AG09319 (cell line): ENCODE measurements around the gene ADAP1.
"Not testable (repeated sequence)": the region's sequence is repeated elsewhere in the genome, so short reads cannot be mapped to it uniquely, and the experiment has no call there.

ENCODE experiments used
- DNase-seq: peaks from one replicate; pipeline ENCODE4 v3.0.0-alpha.2; 2010; ENCODE audit warnings: low read depth; ENCODE audit errors: extremely low read depth
- CTCF ChIP-seq: IDR thresholded peaks from 2 replicates; pipeline ENCODE4 v1.5.1; 2011; ENCODE audit warnings: low read depth, mild to moderate bottlenecking, inconsistent platforms, low read length, moderate library complexity

ADAP1 gene

GRCh38 chr7:946256-946996 is 8.1 kb downstream of the ADAP1 start:
- no peak for TF ChIP-seq CTCF
- no peak for DNase-seq

DNA sequence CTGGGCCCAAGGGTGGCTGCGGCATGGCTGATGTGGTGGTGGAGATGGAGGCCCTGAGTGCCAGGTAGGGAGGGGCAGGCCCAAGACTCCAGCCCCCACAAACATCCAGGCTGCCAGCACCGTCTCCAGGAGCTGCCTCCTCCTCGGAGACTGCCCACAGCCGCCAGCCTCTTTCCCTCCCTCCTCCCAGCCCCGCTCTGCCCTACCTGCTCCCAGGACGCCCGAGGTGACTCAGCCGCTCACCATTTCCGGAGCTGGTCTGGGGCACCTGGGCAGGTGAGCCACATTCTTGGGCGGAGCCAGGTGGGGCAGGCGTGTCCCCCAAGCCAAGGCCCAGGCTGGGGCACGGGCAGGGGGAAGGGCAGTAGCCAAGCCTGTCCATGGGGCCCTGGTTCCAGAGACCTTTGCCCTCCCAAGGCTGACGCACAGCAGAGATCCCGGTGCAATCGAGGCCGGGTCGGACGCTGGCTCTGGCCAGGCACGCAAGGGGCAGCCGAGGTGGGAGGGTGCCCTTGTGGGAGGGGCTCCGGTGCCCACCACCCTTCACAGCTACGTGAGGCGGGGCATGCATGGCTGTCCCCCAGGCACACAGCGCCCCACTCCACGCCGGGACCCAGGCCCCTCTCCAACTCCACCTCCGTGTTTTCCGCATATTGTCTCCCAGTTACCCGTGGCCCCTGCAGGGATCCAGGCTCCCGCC is 8.8 kb downstream of the ADAP1 start:
- no peak for DNase-seq
- no peak for TF ChIP-seq CTCF

GRCh38 chr7:945147-945555 is 9.3 kb downstream of the ADAP1 start:
- no peak for DNase-seq
- TF ChIP-seq CTCF = no peak

- no peak for DNase-seq
- TF ChIP-seq CTCF = no peak
Measured at GRCh38 chr7:944744-945143, 9.7 kb downstream of the ADAP1 start.

DNA sequence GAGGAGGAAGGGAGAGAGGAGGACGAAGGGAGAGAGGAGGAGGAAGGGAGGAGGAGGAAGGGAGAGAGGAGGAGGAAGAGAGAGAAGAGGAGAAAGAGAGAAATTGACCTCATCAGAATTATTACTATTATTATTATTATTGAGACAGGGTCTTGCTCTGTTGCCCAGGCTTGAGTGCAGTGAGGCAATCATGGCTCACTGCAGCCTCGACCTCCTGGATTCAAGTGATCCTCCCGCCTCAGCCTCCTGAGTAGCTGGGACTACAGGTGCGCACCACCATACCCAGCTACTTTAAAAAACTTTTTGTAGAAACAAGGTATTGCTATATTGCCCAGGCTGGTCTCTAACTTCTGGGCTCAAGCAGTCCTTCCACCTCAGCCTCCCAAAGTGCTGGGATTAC is 10.7 kb downstream of the ADAP1 start:
- DNase-seq = not testable (repeated sequence)

DNA sequence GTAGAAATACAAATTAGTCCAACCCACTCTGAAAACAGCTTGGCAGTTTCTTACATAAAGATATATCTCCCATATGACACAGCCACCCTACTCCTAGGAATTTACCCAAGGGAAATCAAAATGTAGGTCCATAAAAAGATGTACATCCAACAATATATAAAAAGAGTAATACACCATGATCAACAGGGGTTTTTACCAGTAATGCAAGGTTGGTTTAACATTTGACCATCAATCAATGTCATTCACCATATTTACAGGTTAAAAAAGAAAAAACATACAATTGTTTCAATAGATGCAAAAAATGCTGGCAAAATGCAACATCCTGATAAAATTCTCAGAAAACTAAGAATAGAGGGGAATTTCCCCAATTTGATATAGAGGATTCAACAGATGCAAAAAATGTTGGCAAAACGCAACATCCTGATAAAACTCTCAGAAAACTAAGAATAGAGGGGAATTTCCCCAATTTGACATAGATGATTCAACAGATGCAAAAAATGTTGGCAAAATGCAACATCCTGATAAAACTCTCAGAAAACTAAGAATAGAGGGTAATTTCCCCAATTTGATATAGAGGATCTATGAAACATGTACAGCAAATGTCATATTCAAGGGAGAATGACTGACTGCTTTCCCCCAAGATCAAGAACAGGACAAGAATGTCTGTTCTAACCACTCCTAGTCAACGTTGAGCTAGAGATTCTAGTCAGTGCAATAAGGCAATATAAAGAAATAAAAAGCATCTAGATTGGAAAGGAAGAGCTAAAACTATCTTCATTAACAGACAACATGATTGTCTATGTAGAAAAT is 13.7 kb downstream of the ADAP1 start:
- TF ChIP-seq CTCF = no peak

GRCh38 chr7:939843-940242 is 14.6 kb downstream of the ADAP1 start:
- DNase-seq = no peak
- TF ChIP-seq CTCF = no peak

More for the DNA sequence above, 13.7 kb downstream of the ADAP1 start:
- DNase-seq = no peak
